PC-9 (cell line): ENCODE data around the gene RNF223. TPM values are rescaled to one million over a fixed set of nuclear protein-coding genes. Genes with fewer than 3 reads are reported as not detected.
A peak's percentile ranks its signal among the peaks of the same experiment; 100 is the strongest.

Experiments used
- BruUV-seq: library from RNA; stranded (reverse); fragments of 400-500 nt; replicated peaks from 2 replicates; lab custom pipeline; 2021; lab: Mats Ljungman, UMichigan
- CTCF ChIA-PET: fragments of 300-600 bp; sonication (Branson Sonifier 250); formaldehyde crosslinking; loops from one replicate; lab custom pipeline; 2022; ENCODE audit warnings: antibody characterized with exemption; lab: Charles Lee
- POLR2A ChIA-PET: fragments of 300-600 bp; sonication (Branson Sonifier 250); formaldehyde crosslinking; loops from one replicate; lab custom pipeline; 2022; ENCODE audit warnings: antibody characterized with exemption; ENCODE audit not compliant: unreplicated experiment; lab: Charles Lee
- DNase-seq, 2 experiments: peaks; one replicate each; pipeline versions ENCODE4 v3.0.0 to v3.0.0-alpha.2; 2015 to 2022; ENCODE audit warnings: mixed read lengths in 1 of 2
- H2AFZ ChIP-seq: fragments of 200-600 bp; sonication (generic); 2 replicates; pipeline ENCODE4 v1.8.1; 2017; ENCODE audit warnings: antibody characterized with exemption
- H3F3A ChIP-seq: fragments of 200-600 bp; sonication (generic); 2 replicates; pipeline ENCODE4 v1.8.1; 2017; ENCODE audit warnings: antibody characterized with exemption, mild to moderate bottlenecking, low read depth; ENCODE audit not compliant: insufficient read depth
- H3K27ac ChIP-seq: fragments of 200-600 bp; sonication (generic); 2 replicates; pipeline ENCODE4 v1.6.1; 2016; ENCODE audit warnings: mixed run types
- H3K27me3 ChIP-seq: fragments of 200-600 bp; sonication (generic); 2 replicates; pipeline ENCODE4 v1.6.1; 2016; ENCODE audit warnings: low read depth, mixed run types; ENCODE audit not compliant: insufficient read depth
- H3K36me3 ChIP-seq: fragments of 200-600 bp; sonication (generic); 2 replicates; pipeline ENCODE4 v1.6.1; 2016; ENCODE audit warnings: low read depth, mixed run types
- H3K4me1 ChIP-seq: fragments of 200-600 bp; sonication (generic); replicated peaks from 2 replicates; pipeline ENCODE4 v1.6.1; 2016; ENCODE audit warnings: mixed run types; ENCODE audit not compliant: insufficient read depth
- H3K4me2 ChIP-seq: fragments of 200-600 bp; sonication (generic); 2 replicates; pipeline ENCODE4 v1.6.1; 2017; ENCODE audit warnings: mixed run types
- H3K4me3 ChIP-seq: fragments of 200-600 bp; sonication (generic); 2 replicates; pipeline ENCODE4 v1.6.1; 2016; ENCODE audit warnings: mixed run types
- H3K79me2 ChIP-seq: fragments of 200-600 bp; sonication (generic); 2 replicates; pipeline ENCODE4 v1.6.1; 2017; ENCODE audit warnings: low read depth, mixed run types
- H3K9me2 ChIP-seq: fragments of 200-600 bp; sonication (generic); 2 replicates; pipeline ENCODE4 v1.8.1; 2017; ENCODE audit warnings: mild to moderate bottlenecking; ENCODE audit not compliant: insufficient read depth
- H3K9me3 ChIP-seq: fragments of 200-600 bp; sonication (generic); 2 replicates; pipeline ENCODE4 v1.8.1; 2016; ENCODE audit warnings: low read depth; ENCODE audit not compliant: insufficient read depth
- H4K20me1 ChIP-seq: fragments of 200-600 bp; sonication (generic); 2 replicates; pipeline ENCODE4 v1.8.1; 2017; ENCODE audit not compliant: insufficient read depth
- CTCF ChIP-seq: fragments of 200-600 bp; sonication (generic); conservative IDR thresholded peaks from 2 replicates; pipeline ENCODE4 v1.6.1; 2017; ENCODE audit warnings: mixed run types, antibody characterized with exemption, mild to moderate bottlenecking, moderate library complexity
- EZH2 ChIP-seq: fragments of 200-600 bp; sonication (generic); IDR thresholded peaks from 2 replicates; pipeline ENCODE4 v1.8.0; 2017; ENCODE audit warnings: antibody characterized with exemption, low read depth
- intact Hi-C: fragments of 100-400 bp; cut with micrococcal nuclease; formaldehyde crosslinking; loops from one replicate; pipeline ENCODE4 v1.10.0; 2022; ENCODE audit not compliant: unreplicated experiment
- total RNA-seq: library from RNA; stranded (reverse); gene quantifications from 2 replicates; pipeline ENCODE4 v1.2.3, GENCODE V29; 2021

The RNF223 gene
- total RNA-seq, 1 experiment from 2014 or later = 3.6 TPM

- H3K4me1 ChIP-seq = no peaks in the 10 kb centered on the region
- H2AFZ ChIP-seq = no peak overlapping the region
- H3K4me2 ChIP-seq = no peak overlapping the region
- no peaks in the 10 kb centered on the region for H3K27me3 ChIP-seq
- BruUV-seq = TSS peak; percentile 27
- no peaks in the 10 kb centered on the region for H3K36me3 ChIP-seq
- H3K27ac ChIP-seq = no peak overlapping the region
- POLR2A ChIA-PET = no interaction called here
- TF ChIP-seq CTCF (no peak), EZH2 (no peak)
- no peaks in the 10 kb centered on the region for H3K9me2 ChIP-seq
- DNase-seq = no peak
- H3F3A ChIP-seq = no peaks in the 10 kb centered on the region
- H4K20me1 ChIP-seq = peaks cover 20% of the 10 kb centered on the region
- H3K79me2 ChIP-seq = no peaks in the 10 kb centered on the region
- intact Hi-C loops = no loop called here
- CTCF ChIA-PET = no interaction called here
- H3K4me3 ChIP-seq = no peak overlapping the region
- no peaks in the 10 kb centered on the region for H3K9me3 ChIP-seq
These were observed 27.9 kb downstream of the RNF223 start for GRCh38 chr1:1046243-1046642.

- no peaks in the 10 kb centered on the region for H3K79me2 ChIP-seq
- H3K9me2 ChIP-seq = no peaks in the 10 kb centered on the region
- H3K36me3 ChIP-seq = no peaks in the 10 kb centered on the region
- ChIA-PET CTCF (no interaction called here), POLR2A (no interaction called here)
- H4K20me1 ChIP-seq = peaks cover 24% of the 10 kb centered on the region
- H3K9me3 ChIP-seq = no peaks in the 10 kb centered on the region
- no peaks in the 10 kb centered on the region for H3K4me1 ChIP-seq
- no peak for TF ChIP-seq CTCF
- no peak for TF ChIP-seq EZH2
- H3K27me3 ChIP-seq = no peaks in the 10 kb centered on the region
- no peak overlapping the region for H3K27ac ChIP-seq
- H2AFZ ChIP-seq = no peak overlapping the region
- no peak overlapping the region for H3K4me3 ChIP-seq
- no peak overlapping the region for H3K4me2 ChIP-seq
- no TSS peak for BruUV-seq
- DNase-seq = no peak
- intact Hi-C loops = no loop called here
- H3F3A ChIP-seq = no peaks in the 10 kb centered on the region
These were observed 29.0 kb downstream of the RNF223 start for GRCh38 chr1:1045129-1045528.

- H3K27me3 ChIP-seq = no peaks in the 10 kb centered on the region
- CTCF ChIA-PET = no interaction called here
- no peak overlapping the region for H2AFZ ChIP-seq
- H3K9me2 ChIP-seq = no peaks in the 10 kb centered on the region
- no peak overlapping the region for H3K4me2 ChIP-seq
- no peaks in the 10 kb centered on the region for H3K9me3 ChIP-seq
- no peaks in the 10 kb centered on the region for H3K4me1 ChIP-seq
- POLR2A ChIA-PET = no interaction called here
- TF ChIP-seq CTCF (no peak), EZH2 (no peak)
- BruUV-seq = no TSS peak
- intact Hi-C loops = no loop called here
- H3F3A ChIP-seq = no peaks in the 10 kb centered on the region
- peaks cover 30% of the 10 kb centered on the region for H4K20me1 ChIP-seq
- no peak overlapping the region for H3K4me3 ChIP-seq
- no peaks in the 10 kb centered on the region for H3K79me2 ChIP-seq
- DNase-seq = no peak
- H3K36me3 ChIP-seq = no peaks in the 10 kb centered on the region
- no peak overlapping the region for H3K27ac ChIP-seq
These were observed 29.5 kb downstream of the RNF223 start for GRCh38 chr1:1044455-1045078.
